Keratinocyte (primary cell): ENCODE results near the gene MACROH2A2.

Source experiments
- CTCF ChIP-seq, 3 experiments: IDR thresholded peaks in 1 of 3; conservative IDR thresholded peaks in 1 of 3; optimal IDR thresholded peaks in 1 of 3; 2 replicates in 2 of 3; 3 replicates in 1 of 3; pipeline versions ENCODE3 to v1.5.1; 2011; ENCODE audit warnings: low read length in 3 of 3, mild to moderate bottlenecking in 3 of 3, moderate library complexity in 2 of 3, control low read depth in 1 of 3, inconsistent platforms in 1 of 3; ENCODE audit not compliant: insufficient read depth in 2 of 3; ENCODE audit errors: extremely low read depth in 1 of 3
- EZH2 ChIP-seq: IDR thresholded peaks from one replicate; pipeline ENCODE4 v1.6.1; 2012; ENCODE audit warnings: inconsistent platforms, mild to moderate bottlenecking, low read length, moderate library complexity

- no peak for TF ChIP-seq CTCF (optimal IDR thresholded peaks at IDR 0.05 in 1 of 3, IDR thresholded peaks at IDR 0.05 in 1 of 3, conservative IDR thresholded peaks at IDR 0.05 in 1 of 3; ENCODE audit: extremely low read depth in 1 of 3, insufficient read depth in 2 of 3, low read length in 3 of 3)
- TF ChIP-seq EZH2, result no peak
Observed at GRCh38 chr10:70034232-70034631, 18.4 kb upstream of the MACROH2A2 start.
